Stimulated activated effector memory CD8-positive, alpha-beta T cell treated with anti-CD3 and anti-CD28 coated beads, Interleukin-12 subunit alpha, Interleukin-12 subunit beta, amount 100 ng/mL, for 72 hours (primary cell): Measurements from ENCODE around the gene INHA.

Experiments used
- ATAC-seq: fragments of 150-1000 bp; cut with Tn5 transposase; 2 replicates; pipeline ENCODE4 v1.10.0; 2021
- DNase-seq, 2 donors: peaks; one replicate each; pipeline ENCODE4 v3.0.0; 2021 to 2022; ENCODE audit warnings: low spot score in 2 of 2
- H3K27ac Mint-ChIP-seq: one replicate; pipeline ENCODE4 v1.8.0; 2022; ENCODE audit warnings: mild to moderate bottlenecking, mixed read lengths
- H3K36me3 Mint-ChIP-seq: one replicate; pipeline ENCODE4 v1.8.0; 2022; ENCODE audit warnings: mild to moderate bottlenecking, mixed read lengths
- H3K4me1 Mint-ChIP-seq: one replicate; pipeline ENCODE4 v1.8.0; 2022; ENCODE audit warnings: mixed read lengths
- H3K4me3 Mint-ChIP-seq: one replicate; pipeline ENCODE4 v1.8.0; 2022; ENCODE audit warnings: mild to moderate bottlenecking, mixed read lengths
- H3K9me3 Mint-ChIP-seq: one replicate; pipeline ENCODE4 v1.8.0; 2022; ENCODE audit warnings: mixed read lengths

Gene INHA

DNA sequence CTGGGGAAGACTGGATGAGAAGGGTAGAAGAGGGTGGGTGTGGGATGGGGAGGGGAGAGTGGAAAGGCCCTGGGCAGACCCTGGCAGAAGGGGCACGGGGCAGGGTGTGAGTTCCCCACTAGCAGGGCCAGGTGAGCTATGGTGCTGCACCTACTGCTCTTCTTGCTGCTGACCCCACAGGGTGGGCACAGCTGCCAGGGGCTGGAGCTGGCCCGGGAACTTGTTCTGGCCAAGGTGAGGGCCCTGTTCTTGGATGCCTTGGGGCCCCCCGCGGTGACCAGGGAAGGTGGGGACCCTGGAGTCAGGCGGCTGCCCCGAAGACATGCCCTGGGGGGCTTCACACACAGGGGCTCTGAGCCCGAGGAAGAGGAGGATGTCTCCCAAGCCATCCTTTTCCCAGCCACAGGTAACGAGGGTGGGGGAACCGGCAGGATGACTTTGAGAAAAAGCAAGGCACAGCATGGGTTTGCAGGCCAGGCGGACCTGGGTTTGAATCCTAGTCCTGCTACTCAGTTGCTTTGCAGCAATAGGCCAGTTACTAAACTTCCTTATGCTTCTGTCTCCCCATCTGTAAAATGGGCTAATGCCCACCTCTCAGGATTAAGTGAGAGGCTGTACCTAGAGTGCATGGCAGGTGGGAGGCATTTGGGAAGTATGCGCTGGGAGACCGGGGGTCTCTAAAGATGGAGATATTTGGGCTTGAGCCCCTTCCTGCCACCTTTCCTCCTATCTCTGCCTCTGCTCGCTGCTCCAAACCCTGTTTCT lies at the start of gene INHA:
Gene INHA (plus strand): TSS at position 74 of the 765 bp plus-strand sequence. CDS start 65 bp downstream, at position 139.
- Mint-ChIP-seq H3K9me3 (no peaks in the 10 kb centered on the region), H3K36me3 (no peaks in the 10 kb centered on the region), H3K27ac (no peak within 1 kb of the TSS), H3K4me1 (no peaks in the 10 kb centered on the region), H3K4me3 (peak within 1 kb of the TSS; percentile 42)
- DNase-seq (no peak), ATAC-seq (no peak)

GRCh38 chr2:219523031-219523671 lies 49.0 kb upstream of the INHA start:
- no peak for DNase-seq
- no peak for ATAC-seq
- H3K27ac Mint-ChIP-seq, result no peak overlapping the region
- peaks cover 13% of the 10 kb centered on the region for H3K4me1 Mint-ChIP-seq
- H3K36me3 Mint-ChIP-seq, result no peaks in the 10 kb centered on the region
- H3K9me3 Mint-ChIP-seq, result no peaks in the 10 kb centered on the region
- no peak overlapping the region for H3K4me3 Mint-ChIP-seq

DNA sequence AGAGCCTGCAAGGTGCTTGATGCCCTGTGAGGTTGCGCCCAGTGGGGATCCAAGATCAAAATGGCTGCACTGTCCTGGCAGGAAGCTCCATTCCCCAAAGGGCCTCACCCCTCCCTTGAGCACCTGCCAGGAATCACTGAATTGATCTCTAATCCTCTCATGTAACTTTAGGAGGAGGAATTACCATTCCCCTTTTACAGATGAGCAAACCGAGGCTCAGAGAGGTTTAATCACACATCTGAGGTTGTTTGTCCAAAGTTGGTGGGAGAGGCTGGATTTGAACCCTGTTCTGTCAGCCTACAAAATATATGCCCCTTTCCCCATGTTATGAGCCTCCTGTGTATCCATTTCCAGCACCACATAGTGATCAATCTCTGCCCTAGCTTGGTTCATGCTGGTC lies 47.3 kb upstream of the INHA start:
- no peak for ATAC-seq
- no peaks in the 10 kb centered on the region for H3K36me3 Mint-ChIP-seq
- no peak overlapping the region for H3K27ac Mint-ChIP-seq
- no peaks in the 10 kb centered on the region for H3K9me3 Mint-ChIP-seq
- H3K4me1 Mint-ChIP-seq, result peaks cover 13% of the 10 kb centered on the region
- H3K4me3 Mint-ChIP-seq, result no peak overlapping the region
- no peak for DNase-seq

DNA sequence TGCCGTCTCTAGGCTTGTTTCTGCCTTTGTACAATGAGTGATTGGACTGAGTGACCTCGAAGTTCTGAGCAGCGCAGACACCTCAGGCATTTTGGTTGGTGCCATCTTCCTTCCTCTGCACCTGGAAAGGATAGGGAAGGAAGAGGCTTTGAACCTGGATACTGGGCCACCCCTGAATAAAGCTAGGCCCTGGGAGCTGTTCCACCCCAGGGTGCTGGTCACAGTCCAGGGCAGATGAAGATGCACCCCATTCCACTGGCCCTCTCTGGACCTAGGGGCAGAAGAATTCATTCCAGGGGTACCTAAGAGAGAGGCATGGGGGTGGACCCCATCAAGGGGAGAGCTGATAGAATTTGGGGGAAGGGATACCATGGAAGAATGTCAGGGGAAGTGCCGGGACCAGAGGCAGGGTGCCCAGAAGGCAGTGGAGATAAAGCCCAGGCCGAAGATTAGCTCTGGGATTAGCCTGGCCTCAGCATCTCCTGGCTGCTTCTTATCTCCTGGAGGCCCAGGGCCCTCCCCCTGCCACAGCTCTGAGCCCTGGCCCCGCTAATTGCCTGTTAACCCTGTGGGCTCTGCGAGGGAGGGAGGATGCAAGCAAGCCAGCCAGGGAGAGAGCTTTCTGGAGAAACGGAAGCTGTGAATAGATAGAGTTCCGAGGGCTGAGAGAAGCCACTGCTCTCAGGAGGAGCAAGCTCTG lies 46.4 kb upstream of the INHA start:
- no peak for DNase-seq
- no peak for ATAC-seq
- H3K36me3 Mint-ChIP-seq, result no peaks in the 10 kb centered on the region
- no peak overlapping the region for H3K4me3 Mint-ChIP-seq
- peak overlapping the region; percentile 2 for H3K27ac Mint-ChIP-seq
- H3K9me3 Mint-ChIP-seq, result no peaks in the 10 kb centered on the region
- H3K4me1 Mint-ChIP-seq, result peaks cover 20% of the 10 kb centered on the region

GRCh38 chr2:219526320-219527075 lies 45.6 kb upstream of the INHA start:
- Mint-ChIP-seq H3K4me3 (no peak overlapping the region), H3K27ac (peak overlapping the region; percentile 2), H3K36me3 (no peaks in the 10 kb centered on the region), H3K4me1 (peaks cover 16% of the 10 kb centered on the region), H3K9me3 (no peaks in the 10 kb centered on the region)
- ATAC-seq, result no peak
- no peak for DNase-seq

GRCh38 chr2:219527076-219527394 lies 45.1 kb upstream of the INHA start:
- no peak for DNase-seq
- no peaks in the 10 kb centered on the region for H3K9me3 Mint-ChIP-seq

DNA sequence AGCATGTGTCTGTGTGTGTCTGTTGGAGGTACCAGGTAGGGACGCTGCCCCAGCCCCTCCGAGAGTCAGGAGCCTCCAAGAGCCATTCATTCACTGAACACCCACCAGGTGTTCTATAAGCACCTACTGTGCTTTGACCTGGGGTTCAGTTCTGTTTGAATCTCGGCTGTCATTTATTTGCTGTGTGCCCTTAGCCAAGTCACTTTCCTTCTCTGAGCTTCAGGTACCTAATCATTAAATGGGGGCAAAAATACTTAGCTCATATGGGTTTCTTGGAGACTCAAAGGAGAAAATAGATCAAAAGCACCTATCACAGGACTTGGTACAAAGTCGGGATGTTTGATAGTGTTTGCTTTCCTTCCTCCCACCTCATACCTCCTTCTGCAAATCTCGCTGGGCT lies 44.6 kb upstream of the INHA start:
- no peaks in the 10 kb centered on the region for H3K9me3 Mint-ChIP-seq
- peaks cover 7% of the 10 kb centered on the region for H3K4me1 Mint-ChIP-seq
- ATAC-seq (no peak), DNase-seq (no peak)
- no peaks in the 10 kb centered on the region for H3K36me3 Mint-ChIP-seq
- H3K4me3 Mint-ChIP-seq, result no peak overlapping the region
- no peak overlapping the region for H3K27ac Mint-ChIP-seq

More at GRCh38 chr2:219527076-219527394, 45.1 kb upstream of the INHA start:
- Mint-ChIP-seq H3K4me1 (peaks cover 10% of the 10 kb centered on the region), H3K36me3 (no peaks in the 10 kb centered on the region), H3K4me3 (no peak overlapping the region), H3K27ac (no peak overlapping the region)
- no peak for ATAC-seq

- Mint-ChIP-seq H3K4me1 (peaks cover 7% of the 10 kb centered on the region), H3K36me3 (no peaks in the 10 kb centered on the region), H3K4me3 (no peak overlapping the region), H3K27ac (no peak overlapping the region), H3K9me3 (no peaks in the 10 kb centered on the region)
- peak; percentile 91 for DNase-seq
- ATAC-seq, result peak; percentile 83
Observed at GRCh38 chr2:219530048-219530963, 41.8 kb upstream of the INHA start.

DNA sequence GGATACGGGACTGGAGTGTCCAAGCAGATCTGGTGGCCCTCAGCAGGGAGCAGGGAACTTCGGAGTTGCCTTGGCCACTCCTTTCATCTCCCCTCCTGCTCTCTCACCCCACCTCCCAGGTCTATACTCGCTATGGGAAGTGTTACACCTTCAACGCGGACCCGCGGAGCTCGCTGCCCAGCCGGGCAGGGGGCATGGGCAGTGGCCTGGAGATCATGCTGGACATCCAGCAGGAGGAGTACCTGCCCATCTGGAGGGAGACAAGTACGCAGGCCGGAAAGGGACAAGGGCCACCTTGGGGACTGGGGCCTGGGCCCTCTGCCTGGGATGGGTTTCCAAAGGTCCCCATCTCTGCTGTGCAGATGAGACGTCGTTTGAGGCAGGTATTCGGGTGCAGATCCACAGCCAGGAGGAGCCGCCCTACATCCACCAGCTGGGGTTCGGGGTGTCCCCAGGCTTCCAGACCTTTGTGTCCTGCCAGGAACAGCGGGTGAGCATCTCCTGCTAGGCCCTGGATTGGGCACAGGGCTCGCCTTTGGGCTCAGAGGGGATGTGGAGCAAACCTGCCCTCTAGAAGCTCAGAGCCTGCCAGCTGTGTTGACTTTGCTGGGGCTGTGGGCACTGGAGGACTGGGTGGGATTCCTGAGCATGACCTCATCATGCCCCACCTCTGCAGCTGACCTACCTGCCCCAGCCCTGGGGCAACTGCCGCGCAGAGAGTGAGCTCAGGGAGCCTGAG lies 40.3 kb upstream of the INHA start:
- Mint-ChIP-seq H3K9me3 (no peaks in the 10 kb centered on the region), H3K4me1 (peaks cover 7% of the 10 kb centered on the region), H3K36me3 (no peaks in the 10 kb centered on the region), H3K4me3 (no peak overlapping the region), H3K27ac (no peak overlapping the region)
- ATAC-seq, result no peak
- no peak for DNase-seq

DNA sequence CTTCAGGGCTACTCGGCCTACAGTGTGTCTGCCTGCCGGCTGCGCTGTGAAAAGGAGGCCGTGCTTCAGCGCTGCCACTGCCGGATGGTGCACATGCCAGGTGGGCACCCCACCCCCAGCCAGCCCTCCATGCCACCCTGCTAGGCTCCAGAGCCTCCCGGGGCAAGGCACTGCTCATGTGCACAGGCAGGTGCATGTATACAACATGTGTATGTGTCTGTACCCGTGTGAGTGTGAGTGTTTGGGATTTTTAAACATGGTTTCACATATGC lies 39.8 kb upstream of the INHA start:
- no peak for ATAC-seq
- Mint-ChIP-seq H3K27ac (no peak overlapping the region), H3K4me3 (no peak overlapping the region), H3K4me1 (peaks cover 7% of the 10 kb centered on the region), H3K36me3 (no peaks in the 10 kb centered on the region), H3K9me3 (no peaks in the 10 kb centered on the region)
- no peak for DNase-seq

GRCh38 chr2:219533930-219534661 lies 38.0 kb upstream of the INHA start:
- no peaks in the 10 kb centered on the region for H3K9me3 Mint-ChIP-seq
- no peak overlapping the region for H3K27ac Mint-ChIP-seq
- peaks cover 7% of the 10 kb centered on the region for H3K36me3 Mint-ChIP-seq
- DNase-seq (no peak), ATAC-seq (no peak)
- H3K4me3 Mint-ChIP-seq, result no peak overlapping the region
- peaks cover 7% of the 10 kb centered on the region for H3K4me1 Mint-ChIP-seq

DNA sequence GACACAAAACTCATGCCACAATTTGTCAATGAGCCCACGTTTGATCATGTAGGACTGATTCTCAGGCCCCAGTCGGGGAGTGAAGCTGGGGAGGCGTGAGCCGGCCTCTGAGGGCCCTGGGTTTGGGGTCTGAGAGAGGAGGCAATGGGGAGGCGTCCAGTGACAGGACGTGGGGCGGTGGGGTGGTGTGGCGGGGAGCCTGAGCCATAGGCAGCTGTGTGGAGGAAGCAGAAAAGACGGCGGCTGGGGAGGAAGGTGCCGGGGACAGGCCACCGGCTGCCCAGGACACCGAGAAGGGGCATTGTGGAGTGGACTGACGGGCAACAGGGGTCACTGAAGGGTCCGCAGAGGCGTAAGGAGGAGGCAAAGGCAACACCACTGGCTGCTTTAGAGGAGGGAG lies 35.7 kb upstream of the INHA start:
- Mint-ChIP-seq H3K4me1 (peaks cover 3% of the 10 kb centered on the region), H3K36me3 (peaks cover 25% of the 10 kb centered on the region), H3K27ac (no peak overlapping the region), H3K4me3 (no peak overlapping the region), H3K9me3 (no peaks in the 10 kb centered on the region)
- DNase-seq (no peak), ATAC-seq (no peak)

DNA sequence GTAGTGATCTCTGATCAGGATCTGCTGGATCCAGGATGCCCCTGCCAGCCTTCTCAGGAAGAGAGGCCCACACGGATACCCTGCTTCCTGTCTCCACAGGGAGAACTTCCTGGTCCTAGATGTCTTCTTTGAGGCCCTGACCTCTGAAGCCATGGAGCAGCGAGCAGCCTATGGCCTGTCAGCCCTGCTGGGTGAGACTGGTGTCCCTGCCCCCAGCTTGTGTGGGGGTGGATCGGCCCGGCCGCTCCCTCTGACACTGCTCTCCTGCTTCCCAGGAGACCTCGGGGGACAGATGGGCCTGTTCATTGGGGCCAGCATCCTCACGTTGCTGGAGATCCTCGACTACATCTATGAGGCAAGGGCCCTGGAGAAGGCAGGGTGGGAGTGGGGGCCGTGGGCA lies 35.1 kb upstream of the INHA start:
- H3K36me3 Mint-ChIP-seq, result peaks cover 27% of the 10 kb centered on the region
- H3K27ac Mint-ChIP-seq, result no peak overlapping the region

More for the DNA sequence above, 35.1 kb upstream of the INHA start:
- DNase-seq (no peak), ATAC-seq (no peak)
- peaks cover 8% of the 10 kb centered on the region for H3K4me1 Mint-ChIP-seq
- H3K9me3 Mint-ChIP-seq, result no peaks in the 10 kb centered on the region
- H3K4me3 Mint-ChIP-seq, result no peak overlapping the region
